GM12878 (cell line): ENCODE results near the gene WDR41.

Source experiments
- CEBPB ChIP-seq, 2 experiments: fragments of 150-350 bp in 1 of 2; IDR thresholded peaks; 2 replicates each; pipeline ENCODE4 v1.6.1; 2012 to 2014; ENCODE audit warnings: low read depth in 2 of 2, low read length in 2 of 2, borderline replicate concordance in 1 of 2, inconsistent platforms in 1 of 2
- CTCF ChIP-seq, 3 experiments: IDR thresholded peaks in 2 of 3; conservative IDR thresholded peaks in 1 of 3; 2 replicates each; pipeline ENCODE4 v1.5.1; 2011; ENCODE audit warnings: low read depth in 3 of 3, low read length in 3 of 3, mild to moderate bottlenecking in 3 of 3, control low read depth in 2 of 3, moderate library complexity in 2 of 3, inconsistent platforms in 1 of 3, mixed read lengths in 1 of 3; ENCODE audit not compliant: control insufficient read depth in 2 of 3, insufficient read depth in 1 of 3; ENCODE audit errors: extremely low read depth in 1 of 3
- ESRRA ChIP-seq: IDR thresholded peaks from 2 replicates; pipeline ENCODE4 v1.6.1; 2012; ENCODE audit warnings: mild to moderate bottlenecking, low read length, improper control_type of control experiment
- EZH2 ChIP-seq: IDR thresholded peaks from 2 replicates; pipeline ENCODE4 v1.6.1; 2012; ENCODE audit warnings: low read depth, mild to moderate bottlenecking, control low read depth, inconsistent platforms, low read length, borderline replicate concordance; ENCODE audit not compliant: control insufficient read depth
- IRF4 ChIP-seq: IDR thresholded peaks from 2 replicates; pipeline ENCODE4 v1.6.1; 2011; ENCODE audit warnings: low read depth, low read length
- MTA2 ChIP-seq: fragments of 450-650 bp; IDR thresholded peaks from 2 replicates; pipeline ENCODE4 v1.6.1; 2016; ENCODE audit warnings: low read depth, mild to moderate bottlenecking, moderate library complexity
- MXI1 ChIP-seq: fragments of 150-350 bp; IDR thresholded peaks from 2 replicates; pipeline ENCODE4 v1.6.1; 2011; ENCODE audit warnings: low read depth, mild to moderate bottlenecking, inconsistent platforms, low read length, improper control_type of control experiment
- POLR2A ChIP-seq: IDR thresholded peaks from 2 replicates; pipeline ENCODE4 v1.6.1; 2011; ENCODE audit warnings: low read depth, mild to moderate bottlenecking, low read length
- RAD21 ChIP-seq: IDR thresholded peaks from 2 replicates; pipeline ENCODE4 v1.6.1; 2011; ENCODE audit warnings: mild to moderate bottlenecking, low read depth, low read length, moderate library complexity; ENCODE audit not compliant: insufficient read depth
- TCF12 ChIP-seq: IDR thresholded peaks from 2 replicates; pipeline ENCODE4 v1.6.1; 2011; ENCODE audit warnings: low read depth, mild to moderate bottlenecking, low read length
- ZNF622 ChIP-seq: fragments of 450-650 bp; IDR thresholded peaks from 2 replicates; pipeline ENCODE4 v1.6.1; 2017; ENCODE audit warnings: mild to moderate bottlenecking, inconsistent platforms
- ZSCAN29 ChIP-seq: fragments of 450-650 bp; IDR thresholded peaks from 2 replicates; pipeline ENCODE4 v1.6.1; 2017; ENCODE audit warnings: mild to moderate bottlenecking, moderate library complexity
- TF ChIP-seq, protein P1 (sequence below): fragments of 450-650 bp; IDR thresholded peaks from 2 replicates; pipeline ENCODE4 v1.6.1; 2017; ENCODE audit warnings: mild to moderate bottlenecking, moderate library complexity

DNA sequence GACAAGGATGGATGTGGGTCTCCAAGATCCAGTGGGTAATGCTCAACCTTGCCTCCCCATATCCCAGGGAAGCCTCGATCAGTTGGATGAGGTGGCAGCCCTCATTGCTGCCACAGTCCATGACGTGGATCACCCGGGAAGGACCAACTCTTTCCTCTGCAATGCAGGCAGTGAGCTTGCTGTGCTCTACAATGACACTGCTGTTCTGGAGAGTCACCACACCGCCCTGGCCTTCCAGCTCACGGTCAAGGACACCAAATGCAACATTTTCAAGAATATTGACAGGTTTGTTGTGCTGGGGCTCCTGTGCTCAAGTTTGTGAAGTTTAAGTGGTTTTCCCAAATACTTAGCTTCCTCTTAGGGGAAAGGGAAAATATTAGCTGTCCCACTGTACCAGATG lies 74.0 kb downstream of the WDR41 start:
- TF ChIP-seq MTA2 (no peak), RAD21 (no peak), POLR2A (no peak), IRF4 (no peak), TCF12 (no peak), ZSCAN29 (no peak), EZH2 (no peak), MXI1 (no peak), CEBPB (IDR thresholded peaks at IDR 0.05; ENCODE audit: borderline replicate concordance in 1 of 2, low read depth in 2 of 2, low read length in 2 of 2) (no peak), ESRRA (no peak), CTCF (IDR thresholded peaks at IDR 0.05 in 2 of 3, conservative IDR thresholded peaks at IDR 0.05 in 1 of 3; ENCODE audit: control insufficient read depth in 2 of 3, extremely low read depth in 1 of 3, insufficient read depth in 1 of 3, low read depth in 3 of 3, low read length in 3 of 3) (no peak), ZNF622 (no peak)
- TF ChIP-seq, protein P1, sequence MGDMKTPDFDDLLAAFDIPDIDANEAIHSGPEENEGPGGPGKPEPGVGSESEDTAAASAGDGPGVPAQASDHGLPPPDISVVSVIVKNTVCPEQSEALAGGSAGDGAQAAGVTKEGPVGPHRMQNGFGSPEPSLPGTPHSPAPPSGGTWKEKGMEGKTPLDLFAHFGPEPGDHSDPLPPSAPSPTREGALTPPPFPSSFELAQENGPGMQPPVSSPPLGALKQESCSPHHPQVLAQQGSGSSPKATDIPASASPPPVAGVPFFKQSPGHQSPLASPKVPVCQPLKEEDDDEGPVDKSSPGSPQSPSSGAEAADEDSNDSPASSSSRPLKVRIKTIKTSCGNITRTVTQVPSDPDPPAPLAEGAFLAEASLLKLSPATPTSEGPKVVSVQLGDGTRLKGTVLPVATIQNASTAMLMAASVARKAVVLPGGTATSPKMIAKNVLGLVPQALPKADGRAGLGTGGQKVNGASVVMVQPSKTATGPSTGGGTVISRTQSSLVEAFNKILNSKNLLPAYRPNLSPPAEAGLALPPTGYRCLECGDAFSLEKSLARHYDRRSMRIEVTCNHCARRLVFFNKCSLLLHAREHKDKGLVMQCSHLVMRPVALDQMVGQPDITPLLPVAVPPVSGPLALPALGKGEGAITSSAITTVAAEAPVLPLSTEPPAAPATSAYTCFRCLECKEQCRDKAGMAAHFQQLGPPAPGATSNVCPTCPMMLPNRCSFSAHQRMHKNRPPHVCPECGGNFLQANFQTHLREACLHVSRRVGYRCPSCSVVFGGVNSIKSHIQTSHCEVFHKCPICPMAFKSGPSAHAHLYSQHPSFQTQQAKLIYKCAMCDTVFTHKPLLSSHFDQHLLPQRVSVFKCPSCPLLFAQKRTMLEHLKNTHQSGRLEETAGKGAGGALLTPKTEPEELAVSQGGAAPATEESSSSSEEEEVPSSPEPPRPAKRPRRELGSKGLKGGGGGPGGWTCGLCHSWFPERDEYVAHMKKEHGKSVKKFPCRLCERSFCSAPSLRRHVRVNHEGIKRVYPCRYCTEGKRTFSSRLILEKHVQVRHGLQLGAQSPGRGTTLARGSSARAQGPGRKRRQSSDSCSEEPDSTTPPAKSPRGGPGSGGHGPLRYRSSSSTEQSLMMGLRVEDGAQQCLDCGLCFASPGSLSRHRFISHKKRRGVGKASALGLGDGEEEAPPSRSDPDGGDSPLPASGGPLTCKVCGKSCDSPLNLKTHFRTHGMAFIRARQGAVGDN = no peak
